ENCODE data around the gene SLC16A7. TPM values are rescaled to one million over a fixed set of nuclear protein-coding genes. Genes with fewer than 3 reads are reported as not detected.

The SLC16A7 gene
- total RNA-seq, 1 donor from 2014 or later, result 4.3 TPM

- no peaks in the 10 kb centered on the region for H3K27me3 Mint-ChIP-seq (ENCODE audit: low read depth)
These were observed 29.1 kb downstream of the SLC16A7 start for GRCh38 chr12:59624732-59625460.

DNA sequence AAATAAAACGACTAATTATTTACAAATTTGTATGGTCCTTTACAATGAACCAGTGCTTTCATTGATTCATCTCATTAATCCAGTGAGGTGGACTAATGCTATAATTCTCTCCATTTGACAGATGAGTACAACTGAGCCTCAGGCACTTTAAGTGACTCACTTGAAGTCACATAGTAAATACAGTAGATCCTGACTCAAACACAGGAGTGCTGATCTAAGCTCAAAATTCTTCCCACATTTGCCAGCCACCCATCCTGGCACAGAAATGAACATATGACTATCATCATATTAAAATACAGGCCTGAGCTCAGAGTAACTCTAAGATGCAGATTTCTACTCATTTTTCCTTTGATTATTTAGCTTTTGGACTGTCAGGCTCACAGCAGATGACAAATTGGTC is 30.6 kb downstream of the SLC16A7 start:
- peaks cover 4% of the 10 kb centered on the region for H3K4me1 Mint-ChIP-seq

More at GRCh38 chr12:59624732-59625460, 29.1 kb downstream of the SLC16A7 start:
- no peak for DNase-seq (ENCODE audit: low spot score in 2 of 2, unreplicated experiment in 2 of 2)
- no peaks in the 10 kb centered on the region for H3K36me3 Mint-ChIP-seq
- no peak overlapping the region for H3K4me3 Mint-ChIP-seq
- peaks cover 4% of the 10 kb centered on the region for H3K4me1 Mint-ChIP-seq
- H3K9me3 Mint-ChIP-seq, result no peaks in the 10 kb centered on the region
- H3K27ac Mint-ChIP-seq, result no peak overlapping the region
- TF ChIP-seq, protein P1, sequence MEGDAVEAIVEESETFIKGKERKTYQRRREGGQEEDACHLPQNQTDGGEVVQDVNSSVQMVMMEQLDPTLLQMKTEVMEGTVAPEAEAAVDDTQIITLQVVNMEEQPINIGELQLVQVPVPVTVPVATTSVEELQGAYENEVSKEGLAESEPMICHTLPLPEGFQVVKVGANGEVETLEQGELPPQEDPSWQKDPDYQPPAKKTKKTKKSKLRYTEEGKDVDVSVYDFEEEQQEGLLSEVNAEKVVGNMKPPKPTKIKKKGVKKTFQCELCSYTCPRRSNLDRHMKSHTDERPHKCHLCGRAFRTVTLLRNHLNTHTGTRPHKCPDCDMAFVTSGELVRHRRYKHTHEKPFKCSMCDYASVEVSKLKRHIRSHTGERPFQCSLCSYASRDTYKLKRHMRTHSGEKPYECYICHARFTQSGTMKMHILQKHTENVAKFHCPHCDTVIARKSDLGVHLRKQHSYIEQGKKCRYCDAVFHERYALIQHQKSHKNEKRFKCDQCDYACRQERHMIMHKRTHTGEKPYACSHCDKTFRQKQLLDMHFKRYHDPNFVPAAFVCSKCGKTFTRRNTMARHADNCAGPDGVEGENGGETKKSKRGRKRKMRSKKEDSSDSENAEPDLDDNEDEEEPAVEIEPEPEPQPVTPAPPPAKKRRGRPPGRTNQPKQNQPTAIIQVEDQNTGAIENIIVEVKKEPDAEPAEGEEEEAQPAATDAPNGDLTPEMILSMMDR (IDR thresholded peaks at IDR 0.05; ENCODE audit: unreplicated experiment), result no peak

GRCh38 chr12:59627582-59627981 is 31.8 kb downstream of the SLC16A7 start:
- no peak for DNase-seq (ENCODE audit: low spot score in 2 of 2, unreplicated experiment in 2 of 2)
- no peaks in the 10 kb centered on the region for H3K9me3 Mint-ChIP-seq
- H3K36me3 Mint-ChIP-seq, result no peaks in the 10 kb centered on the region
- peaks cover 4% of the 10 kb centered on the region for H3K4me1 Mint-ChIP-seq
- no peak overlapping the region for H3K4me3 Mint-ChIP-seq
- no peak overlapping the region for H3K27ac Mint-ChIP-seq
- H3K27me3 Mint-ChIP-seq (ENCODE audit: low read depth), result no peaks in the 10 kb centered on the region
- TF ChIP-seq, protein P1 (IDR thresholded peaks at IDR 0.05; ENCODE audit: unreplicated experiment), result no peak

More for the DNA sequence above, 30.6 kb downstream of the SLC16A7 start:
- no peaks in the 10 kb centered on the region for H3K27me3 Mint-ChIP-seq (ENCODE audit: low read depth)
- H3K36me3 Mint-ChIP-seq, result no peaks in the 10 kb centered on the region
- H3K27ac Mint-ChIP-seq, result no peak overlapping the region
- TF ChIP-seq, protein P1 (IDR thresholded peaks at IDR 0.05; ENCODE audit: unreplicated experiment), result no peak
- no peak overlapping the region for H3K4me3 Mint-ChIP-seq
- DNase-seq (ENCODE audit: low spot score in 2 of 2, unreplicated experiment in 2 of 2), result no peak
- no peaks in the 10 kb centered on the region for H3K9me3 Mint-ChIP-seq

- no peak for DNase-seq (ENCODE audit: low spot score in 2 of 2, unreplicated experiment in 2 of 2)
- no peaks in the 10 kb centered on the region for H3K9me3 Mint-ChIP-seq
- no peaks in the 10 kb centered on the region for H3K27me3 Mint-ChIP-seq (ENCODE audit: low read depth)
- TF ChIP-seq, protein P1 (IDR thresholded peaks at IDR 0.05; ENCODE audit: unreplicated experiment), result no peak
- no peak overlapping the region for H3K27ac Mint-ChIP-seq
- H3K4me1 Mint-ChIP-seq, result peaks cover 4% of the 10 kb centered on the region
- H3K36me3 Mint-ChIP-seq, result no peaks in the 10 kb centered on the region
- no peak overlapping the region for H3K4me3 Mint-ChIP-seq
These were observed 34.1 kb downstream of the SLC16A7 start for GRCh38 chr12:59629890-59630289.

DNA sequence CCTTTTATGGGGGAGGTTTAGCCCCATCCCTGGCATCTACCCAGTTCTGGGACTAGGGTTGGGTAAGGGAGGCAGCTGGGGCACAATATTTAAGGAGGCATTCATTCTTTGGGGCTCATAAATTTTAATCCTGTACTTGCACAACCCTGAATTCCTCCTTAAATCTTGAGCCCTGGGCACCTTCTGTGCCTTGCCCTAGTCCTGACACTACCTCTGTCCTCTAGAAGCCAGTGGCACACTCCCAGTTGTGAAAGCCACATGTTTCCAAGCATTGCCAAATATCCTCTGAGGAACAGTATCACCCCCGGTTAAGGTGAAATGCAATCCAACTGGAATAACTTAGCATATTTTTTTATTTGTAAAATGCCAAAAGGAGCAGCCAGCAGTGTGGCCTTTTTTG is 36.6 kb downstream of the SLC16A7 start:
- no peaks in the 10 kb centered on the region for H3K27me3 Mint-ChIP-seq (ENCODE audit: low read depth)
- TF ChIP-seq, protein P1 (IDR thresholded peaks at IDR 0.05; ENCODE audit: unreplicated experiment), result no peak
- H3K4me3 Mint-ChIP-seq, result no peak overlapping the region
- no peak for DNase-seq (ENCODE audit: low spot score in 2 of 2, unreplicated experiment in 2 of 2)
- no peaks in the 10 kb centered on the region for H3K36me3 Mint-ChIP-seq
- peaks cover 4% of the 10 kb centered on the region for H3K4me1 Mint-ChIP-seq
- H3K27ac Mint-ChIP-seq, result no peak overlapping the region
- H3K9me3 Mint-ChIP-seq, result no peaks in the 10 kb centered on the region

All from mesothelial cell of epicardium (in vitro differentiated cells).